ENCODE measurements around the gene DPF3.

- no peak for TF ChIP-seq CEBPB (IDR thresholded peaks at IDR 0.05)
- no peak for TF ChIP-seq TAF1 (IDR thresholded peaks at IDR 0.05; ENCODE audit: low read depth)
- TF ChIP-seq, protein P1, sequence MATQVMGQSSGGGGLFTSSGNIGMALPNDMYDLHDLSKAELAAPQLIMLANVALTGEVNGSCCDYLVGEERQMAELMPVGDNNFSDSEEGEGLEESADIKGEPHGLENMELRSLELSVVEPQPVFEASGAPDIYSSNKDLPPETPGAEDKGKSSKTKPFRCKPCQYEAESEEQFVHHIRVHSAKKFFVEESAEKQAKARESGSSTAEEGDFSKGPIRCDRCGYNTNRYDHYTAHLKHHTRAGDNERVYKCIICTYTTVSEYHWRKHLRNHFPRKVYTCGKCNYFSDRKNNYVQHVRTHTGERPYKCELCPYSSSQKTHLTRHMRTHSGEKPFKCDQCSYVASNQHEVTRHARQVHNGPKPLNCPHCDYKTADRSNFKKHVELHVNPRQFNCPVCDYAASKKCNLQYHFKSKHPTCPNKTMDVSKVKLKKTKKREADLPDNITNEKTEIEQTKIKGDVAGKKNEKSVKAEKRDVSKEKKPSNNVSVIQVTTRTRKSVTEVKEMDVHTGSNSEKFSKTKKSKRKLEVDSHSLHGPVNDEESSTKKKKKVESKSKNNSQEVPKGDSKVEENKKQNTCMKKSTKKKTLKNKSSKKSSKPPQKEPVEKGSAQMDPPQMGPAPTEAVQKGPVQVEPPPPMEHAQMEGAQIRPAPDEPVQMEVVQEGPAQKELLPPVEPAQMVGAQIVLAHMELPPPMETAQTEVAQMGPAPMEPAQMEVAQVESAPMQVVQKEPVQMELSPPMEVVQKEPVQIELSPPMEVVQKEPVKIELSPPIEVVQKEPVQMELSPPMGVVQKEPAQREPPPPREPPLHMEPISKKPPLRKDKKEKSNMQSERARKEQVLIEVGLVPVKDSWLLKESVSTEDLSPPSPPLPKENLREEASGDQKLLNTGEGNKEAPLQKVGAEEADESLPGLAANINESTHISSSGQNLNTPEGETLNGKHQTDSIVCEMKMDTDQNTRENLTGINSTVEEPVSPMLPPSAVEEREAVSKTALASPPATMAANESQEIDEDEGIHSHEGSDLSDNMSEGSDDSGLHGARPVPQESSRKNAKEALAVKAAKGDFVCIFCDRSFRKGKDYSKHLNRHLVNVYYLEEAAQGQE (IDR thresholded peaks at IDR 0.05; ENCODE audit: low read depth), result no peak
- TF ChIP-seq EP300 (IDR thresholded peaks at IDR 0.05; ENCODE audit: borderline replicate concordance), result no peak
- TF ChIP-seq EGR1 (IDR thresholded peaks at IDR 0.05), result no peak
- TF ChIP-seq RAD21 (IDR thresholded peaks at IDR 0.05; ENCODE audit: low read depth), result no peak
- TF ChIP-seq, protein P2, sequence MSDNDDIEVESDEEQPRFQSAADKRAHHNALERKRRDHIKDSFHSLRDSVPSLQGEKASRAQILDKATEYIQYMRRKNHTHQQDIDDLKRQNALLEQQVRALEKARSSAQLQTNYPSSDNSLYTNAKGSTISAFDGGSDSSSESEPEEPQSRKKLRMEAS (IDR thresholded peaks at IDR 0.05), result no peak
- TF ChIP-seq USF1 (IDR thresholded peaks at IDR 0.05), result no peak
- TF ChIP-seq ZBTB7A (IDR thresholded peaks at IDR 0.05; ENCODE audit: low read depth), result no peak
- TF ChIP-seq YY1 (IDR thresholded peaks at IDR 0.05; ENCODE audit: low read depth), result no peak
- no peak for TF ChIP-seq FOXM1 (IDR thresholded peaks at IDR 0.05; ENCODE audit: borderline replicate concordance, low read depth)
Observed at GRCh38 chr14:72662214-72662613, 231.7 kb downstream of the DPF3 start.
